ENCODE results near the gene ZNF423.

The ZNF423 gene

GRCh38 chr16:49494474-49494873, 361.4 kb downstream of the ZNF423 start:
- Histone ChIP-seq H3K4me1 (ENCODE audit: control insufficient read depth in 1 of 2, insufficient read depth in 2 of 2, low read length in 2 of 2) (peaks cover 3 to 4% of the 10 kb centered on the region in 2 donors), H3K4me3 (ENCODE audit: low read depth in 1 of 2, low read length in 2 of 2) (no peak overlapping the region), H3K27me3 (ENCODE audit: control insufficient read depth in 1 of 2, insufficient read depth in 2 of 2, low read length in 2 of 2) (no peaks in the 10 kb centered on the region), H3K36me3 (ENCODE audit: control insufficient read depth in 1 of 2, insufficient read depth in 2 of 2, low read length in 2 of 2) (no peaks in the 10 kb centered on the region), H3K9me3 (ENCODE audit: control insufficient read depth in 1 of 2, low read length in 2 of 2) (no peaks in the 10 kb centered on the region), H3K9ac (ENCODE audit: low read depth in 1 of 2, low read length in 2 of 2) (no peak overlapping the region), H3K27ac (ENCODE audit: low read depth, low read length) (no peak overlapping the region)

- no peaks in the 10 kb centered on the region for H3K9me3 ChIP-seq (ENCODE audit: control insufficient read depth in 1 of 2, low read length in 2 of 2)
- H3K27me3 ChIP-seq (ENCODE audit: control insufficient read depth in 1 of 2, insufficient read depth in 2 of 2, low read length in 2 of 2) = no peaks in the 10 kb centered on the region
Measured at GRCh38 chr16:49493836-49494235, 362.1 kb downstream of the ZNF423 start.

GRCh38 chr16:49492896-49493626, 362.9 kb downstream of the ZNF423 start:
- Histone ChIP-seq H3K4me1 (ENCODE audit: control insufficient read depth in 1 of 2, insufficient read depth in 2 of 2, low read length in 2 of 2) (peaks cover 3 to 4% of the 10 kb centered on the region in 2 donors), H3K9me3 (ENCODE audit: control insufficient read depth in 1 of 2, low read length in 2 of 2) (no peaks in the 10 kb centered on the region), H3K9ac (ENCODE audit: low read depth in 1 of 2, low read length in 2 of 2) (no peak overlapping the region), H3K27me3 (ENCODE audit: control insufficient read depth in 1 of 2, insufficient read depth in 2 of 2, low read length in 2 of 2) (no peaks in the 10 kb centered on the region), H3K36me3 (ENCODE audit: control insufficient read depth in 1 of 2, insufficient read depth in 2 of 2, low read length in 2 of 2) (no peaks in the 10 kb centered on the region), H3K4me3 (ENCODE audit: low read depth in 1 of 2, low read length in 2 of 2) (no peak overlapping the region), H3K27ac (ENCODE audit: low read depth, low read length) (no peak overlapping the region)

More at GRCh38 chr16:49493836-49494235, 362.1 kb downstream of the ZNF423 start:
- Histone ChIP-seq H3K4me3 (ENCODE audit: low read depth in 1 of 2, low read length in 2 of 2) (no peak overlapping the region), H3K27ac (ENCODE audit: low read depth, low read length) (no peak overlapping the region), H3K36me3 (ENCODE audit: control insufficient read depth in 1 of 2, insufficient read depth in 2 of 2, low read length in 2 of 2) (no peaks in the 10 kb centered on the region), H3K9ac (ENCODE audit: low read depth in 1 of 2, low read length in 2 of 2) (no peak overlapping the region), H3K4me1 (ENCODE audit: control insufficient read depth in 1 of 2, insufficient read depth in 2 of 2, low read length in 2 of 2) (peaks cover 3 to 4% of the 10 kb centered on the region in 2 donors)

GRCh38 chr16:49491771-49492761, 363.8 kb downstream of the ZNF423 start:
- H3K9me3 ChIP-seq (ENCODE audit: control insufficient read depth in 1 of 2, low read length in 2 of 2) = no peaks in the 10 kb centered on the region
- H3K27ac ChIP-seq (ENCODE audit: low read depth, low read length) = no peak overlapping the region
- peaks cover 3 to 4% of the 10 kb centered on the region in 2 donors for H3K4me1 ChIP-seq (ENCODE audit: control insufficient read depth in 1 of 2, insufficient read depth in 2 of 2, low read length in 2 of 2)
- H3K9ac ChIP-seq (ENCODE audit: low read depth in 1 of 2, low read length in 2 of 2) = no peak overlapping the region
- H3K4me3 ChIP-seq (ENCODE audit: low read depth in 1 of 2, low read length in 2 of 2) = peak overlapping the region in 1 of 2 donors; percentile 47
- no peaks in the 10 kb centered on the region for H3K27me3 ChIP-seq (ENCODE audit: control insufficient read depth in 1 of 2, insufficient read depth in 2 of 2, low read length in 2 of 2)
- H3K36me3 ChIP-seq (ENCODE audit: control insufficient read depth in 1 of 2, insufficient read depth in 2 of 2, low read length in 2 of 2) = no peaks in the 10 kb centered on the region

GRCh38 chr16:49491106-49491670, 364.7 kb downstream of the ZNF423 start:
- H3K36me3 ChIP-seq (ENCODE audit: control insufficient read depth in 1 of 2, insufficient read depth in 2 of 2, low read length in 2 of 2) = no peaks in the 10 kb centered on the region
- H3K4me3 ChIP-seq (ENCODE audit: low read depth in 1 of 2, low read length in 2 of 2) = no peak overlapping the region
- peaks cover 3 to 4% of the 10 kb centered on the region in 2 donors for H3K4me1 ChIP-seq (ENCODE audit: control insufficient read depth in 1 of 2, insufficient read depth in 2 of 2, low read length in 2 of 2)
- no peak overlapping the region for H3K27ac ChIP-seq (ENCODE audit: low read depth, low read length)
- H3K27me3 ChIP-seq (ENCODE audit: control insufficient read depth in 1 of 2, insufficient read depth in 2 of 2, low read length in 2 of 2) = no peaks in the 10 kb centered on the region
- no peak overlapping the region for H3K9ac ChIP-seq (ENCODE audit: low read depth in 1 of 2, low read length in 2 of 2)
- H3K9me3 ChIP-seq (ENCODE audit: control insufficient read depth in 1 of 2, low read length in 2 of 2) = no peaks in the 10 kb centered on the region

- Histone ChIP-seq H3K36me3 (ENCODE audit: control insufficient read depth in 1 of 2, insufficient read depth in 2 of 2, low read length in 2 of 2) (no peaks in the 10 kb centered on the region), H3K9me3 (ENCODE audit: control insufficient read depth in 1 of 2, low read length in 2 of 2) (no peaks in the 10 kb centered on the region), H3K4me3 (ENCODE audit: low read depth in 1 of 2, low read length in 2 of 2) (no peak overlapping the region), H3K9ac (ENCODE audit: low read depth in 1 of 2, low read length in 2 of 2) (no peak overlapping the region), H3K27me3 (ENCODE audit: control insufficient read depth in 1 of 2, insufficient read depth in 2 of 2, low read length in 2 of 2) (no peaks in the 10 kb centered on the region), H3K27ac (ENCODE audit: low read depth, low read length) (no peak overlapping the region), H3K4me1 (ENCODE audit: control insufficient read depth in 1 of 2, insufficient read depth in 2 of 2, low read length in 2 of 2) (peaks cover 3 to 4% of the 10 kb centered on the region in 2 donors)
Measured at GRCh38 chr16:49490321-49490705, 365.6 kb downstream of the ZNF423 start.

GRCh38 chr16:49489686-49490320, 366.1 kb downstream of the ZNF423 start:
- no peaks in the 10 kb centered on the region for H3K36me3 ChIP-seq (ENCODE audit: control insufficient read depth in 1 of 2, insufficient read depth in 2 of 2, low read length in 2 of 2)
- no peaks in the 10 kb centered on the region for H3K9me3 ChIP-seq (ENCODE audit: control insufficient read depth in 1 of 2, low read length in 2 of 2)
- H3K27ac ChIP-seq (ENCODE audit: low read depth, low read length) = no peak overlapping the region
- no peaks in the 10 kb centered on the region for H3K27me3 ChIP-seq (ENCODE audit: control insufficient read depth in 1 of 2, insufficient read depth in 2 of 2, low read length in 2 of 2)
- H3K4me1 ChIP-seq (ENCODE audit: control insufficient read depth in 1 of 2, insufficient read depth in 2 of 2, low read length in 2 of 2) = peaks cover 3 to 4% of the 10 kb centered on the region in 2 donors
- no peak overlapping the region for H3K9ac ChIP-seq (ENCODE audit: low read depth in 1 of 2, low read length in 2 of 2)
- H3K4me3 ChIP-seq (ENCODE audit: low read depth in 1 of 2, low read length in 2 of 2) = no peak overlapping the region

- no peaks in the 10 kb centered on the region for H3K9me3 ChIP-seq (ENCODE audit: control insufficient read depth in 1 of 2, low read length in 2 of 2)
- H3K36me3 ChIP-seq (ENCODE audit: control insufficient read depth in 1 of 2, insufficient read depth in 2 of 2, low read length in 2 of 2) = no peaks in the 10 kb centered on the region
- H3K4me3 ChIP-seq (ENCODE audit: low read depth in 1 of 2, low read length in 2 of 2) = no peak overlapping the region
- H3K27me3 ChIP-seq (ENCODE audit: control insufficient read depth in 1 of 2, insufficient read depth in 2 of 2, low read length in 2 of 2) = no peaks in the 10 kb centered on the region
- peaks cover 3 to 4% of the 10 kb centered on the region in 2 donors for H3K4me1 ChIP-seq (ENCODE audit: control insufficient read depth in 1 of 2, insufficient read depth in 2 of 2, low read length in 2 of 2)
- no peak overlapping the region for H3K27ac ChIP-seq (ENCODE audit: low read depth, low read length)
- no peak overlapping the region for H3K9ac ChIP-seq (ENCODE audit: low read depth in 1 of 2, low read length in 2 of 2)
Measured at GRCh38 chr16:49488740-49489525, 367.0 kb downstream of the ZNF423 start.

GRCh38 chr16:49488336-49488735, 367.6 kb downstream of the ZNF423 start:
- Histone ChIP-seq H3K9me3 (ENCODE audit: control insufficient read depth in 1 of 2, low read length in 2 of 2) (no peaks in the 10 kb centered on the region), H3K4me1 (ENCODE audit: control insufficient read depth in 1 of 2, insufficient read depth in 2 of 2, low read length in 2 of 2) (peaks cover 3 to 4% of the 10 kb centered on the region in 2 donors), H3K9ac (ENCODE audit: low read depth in 1 of 2, low read length in 2 of 2) (no peak overlapping the region), H3K27me3 (ENCODE audit: control insufficient read depth in 1 of 2, insufficient read depth in 2 of 2, low read length in 2 of 2) (peaks cover 0 to 3% of the 10 kb centered on the region in 2 donors), H3K27ac (ENCODE audit: low read depth, low read length) (no peak overlapping the region), H3K36me3 (ENCODE audit: control insufficient read depth in 1 of 2, insufficient read depth in 2 of 2, low read length in 2 of 2) (no peaks in the 10 kb centered on the region), H3K4me3 (ENCODE audit: low read depth in 1 of 2, low read length in 2 of 2) (no peak overlapping the region)
